GM18502 (cell line): ENCODE results near the gene RNF212.
"Not testable (repeated sequence)": the region's sequence is repeated elsewhere in the genome, so short reads cannot be mapped to it uniquely, and the experiment has no call there.

ENCODE experiments used
- ATAC-seq: cut with Tn5 transposase; IDR thresholded peaks from one replicate; pipeline ENCODE4 v1.9.1; 2021; ENCODE audit warnings: mild to moderate bottlenecking; ENCODE audit not compliant: unreplicated experiment, poor library complexity

The RNF212 gene

DNA sequence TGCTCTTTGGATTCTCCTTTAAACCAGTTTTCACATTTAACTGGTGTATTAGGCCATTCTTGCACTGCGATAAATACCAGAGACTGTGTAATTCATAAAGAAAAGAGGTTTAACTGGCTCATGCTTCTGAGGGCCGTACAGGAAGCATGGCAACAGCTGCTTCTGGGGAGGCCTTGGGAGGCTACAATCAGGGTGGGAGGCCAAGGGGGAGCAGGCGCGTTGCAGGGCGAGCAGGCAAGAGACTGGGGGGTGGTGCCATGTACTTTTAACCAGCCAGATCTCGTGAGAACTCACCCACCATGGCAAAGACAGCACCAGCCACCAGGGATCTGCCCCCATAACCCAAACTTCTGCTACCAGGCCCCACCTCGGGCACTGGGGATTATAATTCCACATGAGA is 38.1 kb downstream of the RNF212 start:
- ATAC-seq, result no peak

DNA sequence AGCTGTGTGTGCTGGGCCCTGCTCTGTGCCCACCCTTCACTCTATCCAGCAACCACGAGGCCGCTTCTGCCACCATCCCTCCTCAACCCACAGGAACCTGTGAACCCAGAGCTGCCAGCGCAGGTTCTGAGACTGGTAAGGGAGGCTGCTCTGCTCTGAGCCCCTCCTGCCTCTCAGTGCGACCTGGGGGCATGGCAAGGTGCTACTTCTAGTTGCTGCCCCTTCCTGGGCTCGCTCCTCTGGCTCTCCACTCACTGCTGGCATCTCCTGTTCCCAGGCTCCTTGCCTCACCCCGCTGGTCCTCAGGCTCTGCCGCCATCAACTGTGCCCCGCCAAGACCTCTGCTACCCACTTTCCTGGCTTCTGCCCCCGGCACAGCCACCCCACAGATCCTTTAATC is 39.3 kb downstream of the RNF212 start:
- no peak for ATAC-seq

DNA sequence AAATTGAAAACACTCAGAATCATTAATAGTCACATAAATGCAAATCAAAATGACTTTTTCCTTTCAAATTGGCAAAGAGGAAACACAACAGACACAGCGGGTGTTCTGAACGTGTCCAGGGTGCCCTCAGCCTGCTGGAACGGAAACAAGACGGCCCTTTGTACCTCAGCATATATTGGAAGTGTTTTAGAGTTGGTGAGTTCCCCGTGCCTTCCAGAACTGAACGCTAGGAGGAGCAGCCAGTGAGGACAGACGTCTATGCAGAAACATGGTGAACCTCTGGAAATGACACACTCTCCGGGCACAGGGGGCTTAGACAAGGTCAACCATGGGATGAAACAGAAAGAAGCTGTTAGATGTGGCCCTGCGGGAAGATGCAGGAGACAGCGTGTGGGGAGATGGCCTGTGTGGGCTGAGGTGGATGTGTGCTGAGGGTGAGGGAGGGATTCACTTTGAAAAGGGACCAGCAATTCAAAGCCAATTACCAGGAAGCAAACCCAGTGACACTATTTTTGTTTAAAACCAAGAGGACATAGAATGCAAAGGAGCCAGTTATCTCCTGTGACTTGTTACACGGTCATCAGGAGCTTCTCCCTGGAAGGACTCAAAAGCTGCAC is 40.4 kb downstream of the RNF212 start:
- no peak for ATAC-seq

DNA sequence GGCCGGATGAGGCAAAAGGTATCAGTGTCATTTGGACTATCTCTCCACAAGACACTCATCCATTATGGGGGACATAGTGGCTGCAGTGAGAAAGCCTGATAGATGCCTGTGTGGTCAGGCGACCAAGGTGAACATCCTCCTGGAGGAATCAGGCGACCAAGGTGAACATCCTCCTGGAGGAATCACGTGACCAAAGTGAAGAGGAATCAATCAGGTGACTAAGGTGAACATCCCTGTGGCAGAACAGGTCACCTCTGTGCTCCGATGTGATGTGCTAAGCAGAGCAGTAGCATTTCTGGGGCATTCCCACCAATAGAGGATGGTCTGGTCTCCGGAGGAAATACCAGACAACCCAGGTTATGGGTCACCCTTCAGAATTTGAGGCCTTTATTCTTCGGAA is 44.0 kb downstream of the RNF212 start:
- ATAC-seq, result no peak

DNA sequence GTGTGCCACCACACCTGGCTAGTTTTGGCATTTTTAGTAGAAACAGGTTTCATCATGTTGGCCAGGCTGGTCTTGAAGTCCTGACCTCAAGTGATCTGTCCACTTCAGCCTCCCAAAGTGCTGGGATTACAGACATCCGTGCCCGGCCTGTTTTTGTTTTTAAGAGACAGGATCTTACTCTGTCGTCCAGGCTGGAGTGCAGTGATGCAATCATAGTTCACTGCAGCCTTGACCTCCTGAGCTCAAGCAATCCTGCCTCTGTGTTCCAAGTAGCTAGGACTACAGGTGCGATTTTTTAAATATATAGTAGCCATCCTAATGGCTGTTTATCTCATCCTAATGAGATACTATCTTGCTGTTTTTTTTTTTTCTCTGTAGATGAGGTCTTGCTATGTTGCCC is 47.6 kb downstream of the RNF212 start:
- ATAC-seq, result no peak

DNA sequence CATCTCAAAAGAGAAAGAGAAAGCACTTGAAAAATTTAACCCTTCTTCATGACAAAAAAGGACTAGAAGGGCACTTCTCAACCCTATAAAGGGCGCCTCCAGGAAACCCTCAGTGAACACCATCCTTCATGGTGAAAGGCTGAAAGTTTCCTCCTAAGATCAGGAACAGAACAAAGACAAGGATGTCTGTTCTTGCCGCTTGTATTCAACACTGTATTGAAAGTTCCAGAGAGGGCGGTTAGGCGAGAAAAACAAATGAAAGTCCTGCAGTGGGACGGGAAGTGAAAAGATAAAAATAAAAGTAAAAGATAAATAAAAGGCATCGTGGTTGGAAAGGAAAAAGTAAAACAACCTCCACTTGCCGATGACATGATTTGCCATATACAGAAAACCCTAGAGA is 50.9 kb downstream of the RNF212 start:
- no peak for ATAC-seq

DNA sequence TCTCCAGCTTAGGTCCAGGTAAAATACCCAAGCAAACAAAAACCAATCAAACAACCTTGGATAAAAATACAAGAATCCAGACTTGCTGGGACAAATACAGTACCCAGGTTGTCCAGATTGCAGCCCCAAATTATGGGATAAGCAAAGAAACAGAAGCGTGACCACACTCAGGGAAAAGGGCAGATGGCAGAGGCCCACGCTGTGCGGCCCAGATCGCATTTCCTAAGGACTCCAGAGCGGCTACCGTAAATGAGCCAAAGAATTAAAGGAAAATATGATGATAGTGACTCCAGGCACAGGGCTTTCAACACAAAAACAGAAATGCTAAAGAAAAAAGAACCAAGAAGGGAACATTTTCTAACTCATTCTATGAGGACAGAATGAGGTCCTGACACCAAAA is 51.6 kb downstream of the RNF212 start:
- no peak for ATAC-seq

DNA sequence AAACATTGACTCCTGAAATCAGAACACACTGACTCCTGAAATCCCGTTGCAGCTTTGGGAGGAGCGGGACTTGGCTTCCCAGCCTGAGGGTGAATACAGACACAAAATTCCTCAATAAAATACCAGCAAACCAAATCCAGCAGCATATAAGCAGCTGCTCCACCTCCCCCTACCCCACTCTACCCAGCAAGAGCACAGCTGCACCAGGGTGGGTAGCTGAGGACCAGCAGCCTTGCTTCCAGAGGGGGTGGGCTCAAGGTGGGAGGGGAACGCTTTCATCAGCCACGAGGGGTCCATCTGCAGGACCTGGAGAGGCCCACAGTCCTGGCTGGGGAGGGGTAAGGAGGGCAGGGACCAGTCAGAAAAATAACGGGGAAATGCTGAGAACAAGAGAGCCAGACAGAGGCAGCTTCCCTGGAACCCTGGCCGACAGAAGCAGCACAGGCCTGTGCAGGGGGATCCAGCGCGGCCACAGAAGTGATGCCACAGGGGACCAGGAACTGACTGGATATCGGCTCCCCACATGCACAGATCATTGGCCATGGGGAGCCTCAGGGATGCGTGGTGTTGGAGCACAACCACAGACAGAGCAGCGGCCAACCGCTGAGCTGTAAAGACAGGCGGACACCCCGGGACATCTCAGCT is 52.2 kb downstream of the RNF212 start:
- ATAC-seq, result no peak

DNA sequence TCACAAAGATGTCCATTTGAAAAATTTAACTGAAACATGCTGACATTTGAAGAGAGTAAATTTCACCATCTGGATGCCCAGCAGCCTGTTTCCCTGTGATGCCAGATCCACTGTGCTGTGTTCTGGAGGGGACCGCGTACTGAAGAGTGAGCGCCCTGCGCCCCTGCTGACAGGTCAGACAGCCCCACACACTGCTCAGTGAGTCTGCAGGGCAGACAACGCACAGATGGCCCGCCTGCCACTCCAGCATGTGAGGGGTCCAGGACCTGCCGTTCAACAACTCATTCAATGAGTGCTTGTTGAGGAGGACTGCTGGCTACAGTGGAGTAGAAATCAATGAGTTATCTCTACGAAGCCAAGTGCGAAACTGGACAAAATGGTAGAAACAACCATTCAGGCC is 52.7 kb downstream of the RNF212 start:
- no peak for ATAC-seq

DNA sequence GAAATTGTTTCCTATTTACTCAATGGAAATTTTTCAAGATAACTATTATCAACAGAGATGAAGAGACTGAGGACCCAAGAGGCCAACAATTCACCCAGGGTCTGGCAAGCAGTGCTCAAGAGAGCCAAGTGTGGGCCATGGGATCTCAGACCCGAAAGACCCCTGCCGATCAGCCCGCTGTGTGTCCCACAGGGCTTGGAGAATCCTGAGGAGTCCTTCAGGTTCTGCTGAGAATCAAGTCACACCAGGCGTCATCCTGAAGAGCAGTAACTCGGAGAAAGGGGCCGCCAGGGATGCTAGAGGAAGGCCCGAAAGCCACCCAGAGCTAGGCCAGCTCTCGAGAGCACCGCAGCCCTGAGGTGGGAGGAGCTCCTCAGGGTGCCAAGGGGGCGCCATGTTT is 53.2 kb downstream of the RNF212 start:
- no peak for ATAC-seq

DNA sequence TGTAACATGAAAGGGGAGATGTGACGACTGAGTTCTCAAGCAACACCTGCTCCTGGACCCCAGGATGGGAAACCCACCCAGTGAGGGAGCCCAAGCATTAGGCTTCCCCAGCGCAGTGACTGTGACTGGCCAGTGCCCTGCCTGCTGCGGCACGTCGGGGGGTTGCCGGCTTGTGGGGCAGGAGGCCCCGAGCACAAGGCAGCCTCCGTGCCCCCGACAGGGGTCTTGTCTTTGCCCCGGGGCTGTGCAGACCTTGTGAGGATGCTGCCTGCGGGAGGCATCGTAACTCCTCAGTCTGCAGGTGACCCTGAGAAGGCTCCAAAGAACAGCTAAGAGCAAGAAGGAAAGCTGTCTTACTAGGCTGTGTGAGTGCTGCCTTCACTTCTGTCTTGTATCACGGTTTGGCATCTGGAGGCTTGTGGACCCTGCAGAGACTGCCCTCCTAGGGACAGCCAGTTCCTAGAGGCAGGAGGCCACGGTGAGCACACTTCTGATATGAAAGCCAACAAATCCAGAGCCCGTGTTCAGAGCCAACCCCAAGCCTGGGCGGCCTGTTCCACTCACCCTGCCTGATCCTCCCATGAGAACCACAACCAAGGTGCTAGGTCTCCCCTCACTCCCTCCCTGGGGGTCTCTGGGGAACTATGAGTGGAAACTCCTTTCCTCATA is 54.2 kb downstream of the RNF212 start:
- ATAC-seq, result no peak

DNA sequence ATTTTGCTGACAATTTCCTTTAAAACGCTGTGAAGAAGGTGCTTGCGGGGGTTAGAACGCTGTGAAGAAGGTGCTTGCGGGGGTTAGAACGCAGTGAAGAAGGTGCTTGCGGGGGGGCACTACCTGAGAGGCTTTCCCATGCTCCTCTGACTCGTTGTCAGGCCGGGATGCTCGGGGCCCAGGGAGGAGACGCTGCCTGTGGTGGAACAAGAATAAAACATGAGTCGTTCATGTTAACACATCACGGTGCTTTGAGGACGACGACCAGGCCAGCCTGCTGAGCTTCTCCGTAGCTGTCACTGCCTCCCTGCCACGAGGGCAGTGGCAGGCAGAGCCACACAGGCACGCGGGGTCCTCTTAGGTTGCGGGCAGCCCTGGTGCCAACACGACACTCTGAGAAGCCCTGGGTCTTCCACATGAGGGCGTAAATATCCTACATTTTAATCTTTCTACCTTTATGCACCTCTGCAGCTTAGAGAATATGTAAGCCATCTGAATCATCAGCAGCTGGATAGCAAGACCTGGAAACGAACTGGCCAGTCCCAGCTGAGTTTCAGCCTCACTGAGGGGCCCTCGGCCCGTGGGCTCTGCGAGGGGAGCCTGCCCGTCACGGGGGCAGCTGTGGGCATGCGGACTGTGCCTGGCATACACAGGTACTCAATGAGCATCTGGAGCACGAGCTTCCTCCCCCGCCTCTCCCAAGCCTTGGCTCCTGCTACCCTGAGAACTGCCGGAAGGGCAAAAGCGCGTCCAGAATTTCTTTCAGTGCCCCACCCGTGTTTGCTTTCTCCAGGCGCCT is 55.0 kb downstream of the RNF212 start:
- no peak for ATAC-seq

DNA sequence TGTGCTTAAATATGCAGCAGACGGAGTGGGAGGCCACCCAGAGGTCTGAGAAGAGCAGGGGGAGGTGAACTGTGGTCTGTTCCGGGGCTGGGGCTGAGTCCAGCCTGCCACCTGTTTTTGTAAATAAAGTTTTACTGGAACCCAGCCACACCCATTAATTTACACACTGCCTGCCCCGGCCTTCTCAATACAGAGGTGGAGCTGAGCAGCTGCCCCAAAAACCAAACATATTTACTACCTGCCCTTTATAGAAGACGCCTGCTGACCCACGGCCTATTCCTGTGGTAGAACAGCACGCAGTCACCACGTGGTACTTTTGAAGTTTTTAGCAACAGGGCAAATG is 56.0 kb downstream of the RNF212 start:
- no peak for ATAC-seq

DNA sequence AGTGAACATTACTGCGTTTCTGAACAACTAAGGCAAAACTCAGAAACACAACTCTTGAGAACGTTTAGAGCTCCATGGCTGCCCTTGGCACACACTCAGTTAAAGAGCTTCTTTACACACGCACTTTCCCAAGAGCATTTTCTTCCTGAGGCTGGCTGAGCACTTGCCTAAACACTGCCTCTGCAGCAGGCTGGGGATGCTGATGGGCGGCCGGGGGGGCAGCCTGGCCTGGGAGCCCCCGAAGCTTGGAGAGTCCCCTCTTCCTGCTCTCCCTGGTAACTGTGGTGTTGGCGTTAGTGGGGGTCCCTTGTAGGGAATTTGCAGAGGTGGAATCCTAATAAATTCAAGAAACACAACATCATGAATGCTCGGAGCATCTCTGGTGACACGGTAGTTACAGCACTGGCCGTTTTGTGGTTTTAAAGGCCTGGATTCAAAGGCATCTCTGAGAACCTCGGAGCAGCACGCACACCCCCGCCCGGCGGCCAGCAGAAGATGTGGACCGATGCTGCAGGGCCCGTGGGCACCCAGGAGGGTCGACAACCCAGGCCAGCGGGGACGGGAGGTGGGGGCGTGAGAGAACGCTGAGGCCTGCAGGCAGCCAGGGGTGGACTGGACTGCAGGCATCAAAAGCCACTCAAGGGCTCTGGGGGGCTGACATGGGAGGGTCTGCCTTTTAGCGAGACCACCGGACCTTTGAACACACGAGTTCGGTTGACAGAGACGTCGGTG is 56.5 kb downstream of the RNF212 start:
- no peak for ATAC-seq

DNA sequence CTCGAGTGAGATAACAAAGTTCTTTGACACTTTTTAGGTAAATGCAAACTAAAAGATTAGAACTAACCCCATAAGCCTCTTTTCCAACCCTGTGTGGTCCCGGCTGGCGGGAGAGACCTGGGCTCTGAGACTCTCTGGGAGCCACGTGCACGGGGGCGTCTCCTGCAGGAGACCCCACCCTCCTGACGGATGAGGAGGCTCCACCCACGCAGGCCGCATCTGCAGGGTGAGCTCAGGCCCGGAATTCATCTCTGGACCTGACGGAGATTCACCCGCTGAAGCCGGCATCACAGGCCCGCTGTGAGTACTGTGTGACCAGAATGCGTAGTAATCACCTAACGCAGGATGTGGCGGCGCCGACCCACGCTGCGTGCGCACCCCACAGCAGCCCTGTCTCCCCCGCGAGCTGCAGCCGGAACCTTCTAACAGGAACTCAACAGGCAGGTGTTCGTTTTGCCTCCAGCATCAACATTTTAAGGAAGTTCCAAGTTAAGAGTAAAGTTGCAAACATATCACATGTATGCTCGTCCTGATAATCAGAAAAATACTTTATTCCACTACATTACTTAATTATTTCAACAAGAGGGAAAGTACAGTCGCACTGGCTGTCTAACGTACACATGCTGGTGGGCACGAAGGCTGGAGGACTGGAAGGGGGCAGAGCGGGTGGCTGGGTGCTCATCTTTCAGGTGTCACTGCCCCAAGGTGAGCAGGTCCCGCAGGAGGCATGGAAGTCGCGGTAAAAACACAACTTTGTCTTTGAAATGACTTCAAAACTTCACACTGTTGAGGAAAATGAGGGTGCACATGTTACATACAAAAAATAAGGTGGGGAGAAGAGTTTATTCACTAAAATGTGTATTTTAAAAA is 57.4 kb downstream of the RNF212 start:
- peak; percentile 58 for ATAC-seq

DNA sequence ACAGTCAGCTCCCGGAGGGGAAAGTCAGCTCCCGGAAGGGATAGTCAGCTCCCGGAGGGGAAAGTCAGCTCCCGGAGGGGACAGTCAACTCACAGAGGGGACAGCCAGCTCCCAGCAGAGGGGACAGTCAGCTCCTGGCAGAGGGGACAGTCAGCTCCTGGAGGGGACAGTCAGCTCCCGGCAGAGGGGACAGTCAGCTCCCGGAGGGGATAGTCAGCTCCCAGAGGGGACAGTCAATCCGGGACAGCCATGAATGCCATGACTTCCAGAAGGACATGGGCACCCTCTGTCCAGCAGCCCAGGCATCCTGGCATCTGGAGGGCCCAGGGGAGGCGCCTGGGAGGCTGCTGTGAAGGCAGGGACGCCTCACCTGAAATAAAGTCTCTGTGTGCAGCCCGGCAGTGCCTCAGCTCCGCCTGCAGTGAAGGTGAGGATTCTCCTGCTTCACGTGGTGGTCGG is 58.1 kb downstream of the RNF212 start:
- ATAC-seq, result not testable (repeated sequence)

DNA sequence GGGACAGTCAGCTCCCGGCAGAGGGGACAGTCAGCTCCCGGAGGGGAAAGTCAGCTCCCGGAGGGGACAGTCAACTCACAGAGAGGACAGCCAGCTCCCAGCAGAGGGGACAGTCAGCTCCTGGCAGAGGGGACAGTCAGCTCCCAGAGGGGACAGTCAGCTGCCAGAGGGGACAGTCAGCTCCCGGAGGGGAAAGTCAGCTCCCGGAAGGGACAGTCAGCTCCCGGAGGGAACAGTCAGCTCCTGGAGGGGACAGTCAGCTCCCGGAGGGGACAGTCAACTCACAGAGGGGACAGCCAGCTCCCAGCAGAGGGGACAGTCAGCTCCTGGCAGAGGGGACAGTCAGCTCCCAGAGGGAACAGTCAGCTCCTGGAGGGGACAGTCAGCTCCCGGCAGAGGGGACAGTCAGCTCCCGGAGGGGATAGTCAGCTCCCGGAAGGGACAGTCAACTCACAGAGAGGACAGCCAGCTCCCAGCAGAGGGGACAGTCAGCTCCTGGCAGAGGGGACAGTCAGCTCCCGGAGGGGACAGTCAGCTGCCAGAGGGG is 58.6 kb downstream of the RNF212 start:
- not testable (repeated sequence) for ATAC-seq

DNA sequence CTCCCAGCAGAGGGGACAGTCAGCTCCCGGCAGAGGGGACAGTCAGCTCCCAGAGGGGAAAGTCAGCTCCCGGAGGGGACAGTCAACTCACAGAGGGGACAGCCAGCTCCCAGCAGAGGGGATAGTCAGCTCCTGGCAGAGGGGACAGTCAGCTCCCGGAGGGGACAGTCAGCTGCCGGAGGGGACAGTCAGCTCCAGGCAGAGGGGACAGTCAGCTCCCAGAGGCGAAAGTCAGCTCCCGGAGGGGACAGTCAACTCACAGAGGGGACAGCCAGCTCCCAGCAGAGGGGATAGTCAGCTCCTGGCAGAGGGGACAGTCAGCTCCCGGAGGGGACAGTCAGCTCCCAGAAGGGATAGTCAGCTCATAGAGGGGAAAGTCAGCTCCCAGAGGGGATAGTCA is 59.5 kb downstream of the RNF212 start:
- not testable (repeated sequence) for ATAC-seq

DNA sequence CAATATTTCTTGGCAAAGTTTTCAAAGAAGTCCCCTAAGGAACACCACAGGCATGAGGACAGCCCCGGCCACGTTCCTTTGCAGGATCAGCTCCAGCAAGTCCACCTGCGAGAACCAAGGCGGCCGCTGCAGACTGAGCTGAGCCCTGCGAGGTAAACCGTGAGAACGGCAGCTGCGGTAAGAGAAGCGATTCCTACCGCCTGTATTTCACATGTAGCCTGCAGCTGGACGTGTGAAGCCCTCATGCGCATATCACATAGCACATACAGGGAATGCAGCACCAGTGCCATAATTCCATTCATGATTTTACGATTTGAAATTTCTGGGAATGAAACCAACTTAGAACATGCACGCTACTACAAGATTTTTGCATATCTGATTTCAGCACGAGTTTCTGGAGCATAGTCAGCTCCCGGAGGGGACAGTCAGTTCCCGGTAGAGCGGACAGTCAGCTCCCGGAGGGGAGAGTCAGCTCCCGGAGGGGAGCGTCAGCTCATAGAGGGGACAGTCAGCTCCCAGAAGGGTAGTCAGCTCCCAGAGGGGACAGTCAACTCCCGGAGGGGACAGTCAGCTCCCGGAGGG is 60.2 kb downstream of the RNF212 start:
- no peak for ATAC-seq
